ENCODE data around the gene RAB23.
A peak's percentile ranks its signal among the peaks of the same experiment; 100 is the strongest.

The RAB23 gene

DNA sequence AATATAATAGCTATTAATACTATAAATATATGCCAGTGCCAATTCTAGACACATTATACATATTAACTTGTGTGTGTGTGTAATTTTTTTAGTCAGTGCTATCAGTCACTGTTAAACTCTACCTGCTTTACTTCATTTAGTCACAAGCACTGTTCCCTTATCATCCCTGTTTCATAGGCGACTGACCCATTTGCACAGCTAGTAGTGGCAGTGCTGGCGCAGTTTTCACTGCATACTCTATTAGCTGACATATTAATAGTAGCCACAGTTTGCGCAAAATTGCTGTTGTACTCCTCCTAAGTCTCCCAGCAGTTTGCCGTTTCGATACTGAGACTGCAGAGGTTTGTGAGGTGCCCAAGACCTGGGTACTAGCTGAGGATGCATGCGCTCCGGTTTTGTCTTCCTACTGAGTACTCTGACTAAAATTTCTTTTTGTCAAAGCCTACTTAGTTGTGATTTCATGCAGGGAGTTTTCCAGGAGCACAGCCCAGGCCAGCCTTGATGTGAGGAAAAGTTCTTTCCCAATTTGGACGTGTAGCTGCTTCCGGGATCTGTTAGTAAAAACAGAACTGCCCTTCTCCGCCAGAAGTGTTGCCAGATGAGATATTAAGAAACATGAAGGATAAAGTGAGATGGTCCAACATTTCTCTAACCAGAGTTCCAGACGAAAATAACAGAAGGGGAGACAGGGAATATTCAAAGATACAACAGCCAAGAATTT is 44.4 kb downstream of the RAB23 start:
- DNase-seq = no peak

DNA sequence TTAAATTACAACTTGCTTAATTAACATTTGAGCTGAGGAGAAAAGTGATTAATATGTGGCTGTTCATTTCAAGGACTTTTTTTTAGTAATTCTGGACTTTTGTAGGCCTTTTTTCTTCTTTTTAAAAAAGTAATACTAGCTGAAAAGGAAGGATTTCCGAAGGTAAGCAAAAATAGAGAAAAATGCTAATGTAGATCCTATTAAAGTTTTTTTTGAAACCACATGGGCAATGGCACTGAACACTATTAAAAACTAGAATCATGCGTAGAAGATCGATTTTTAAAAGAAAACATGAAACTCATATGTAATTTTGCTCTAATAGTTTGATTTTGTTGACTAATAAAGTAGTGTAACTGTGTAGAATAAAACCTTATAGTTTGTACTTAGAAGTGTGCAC is 47.6 kb downstream of the RAB23 start:
- no peak for DNase-seq

DNA sequence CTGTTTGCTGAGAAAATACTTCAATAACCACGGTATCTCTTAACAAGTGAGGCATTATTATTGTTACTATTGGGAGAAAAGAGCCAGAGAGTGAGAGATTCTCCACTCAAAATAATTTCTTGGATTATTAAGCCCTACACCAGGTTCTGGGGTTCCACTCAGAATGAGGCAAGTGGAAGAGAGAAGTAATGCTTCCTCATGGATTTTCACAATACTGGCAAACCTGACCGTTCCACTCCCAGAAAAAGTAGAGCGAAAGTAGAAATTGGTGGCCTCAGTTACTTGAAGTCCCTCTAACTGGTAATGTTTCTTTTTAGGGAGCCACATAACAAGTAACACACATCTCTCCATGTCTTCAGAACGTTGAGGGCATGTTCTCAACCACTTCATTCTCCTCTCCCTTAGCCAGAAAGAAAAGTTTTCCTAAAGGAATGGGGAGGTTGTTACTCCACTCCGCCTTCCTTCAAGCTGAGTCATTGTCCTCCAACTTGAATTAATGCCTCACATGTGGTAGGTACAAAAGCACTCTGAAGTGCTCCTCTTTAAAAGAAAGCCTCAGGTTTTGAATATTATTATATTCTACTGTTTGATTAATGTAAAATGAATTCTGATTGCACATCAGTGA is 48.1 kb downstream of the RAB23 start:
- no peak for DNase-seq

DNA sequence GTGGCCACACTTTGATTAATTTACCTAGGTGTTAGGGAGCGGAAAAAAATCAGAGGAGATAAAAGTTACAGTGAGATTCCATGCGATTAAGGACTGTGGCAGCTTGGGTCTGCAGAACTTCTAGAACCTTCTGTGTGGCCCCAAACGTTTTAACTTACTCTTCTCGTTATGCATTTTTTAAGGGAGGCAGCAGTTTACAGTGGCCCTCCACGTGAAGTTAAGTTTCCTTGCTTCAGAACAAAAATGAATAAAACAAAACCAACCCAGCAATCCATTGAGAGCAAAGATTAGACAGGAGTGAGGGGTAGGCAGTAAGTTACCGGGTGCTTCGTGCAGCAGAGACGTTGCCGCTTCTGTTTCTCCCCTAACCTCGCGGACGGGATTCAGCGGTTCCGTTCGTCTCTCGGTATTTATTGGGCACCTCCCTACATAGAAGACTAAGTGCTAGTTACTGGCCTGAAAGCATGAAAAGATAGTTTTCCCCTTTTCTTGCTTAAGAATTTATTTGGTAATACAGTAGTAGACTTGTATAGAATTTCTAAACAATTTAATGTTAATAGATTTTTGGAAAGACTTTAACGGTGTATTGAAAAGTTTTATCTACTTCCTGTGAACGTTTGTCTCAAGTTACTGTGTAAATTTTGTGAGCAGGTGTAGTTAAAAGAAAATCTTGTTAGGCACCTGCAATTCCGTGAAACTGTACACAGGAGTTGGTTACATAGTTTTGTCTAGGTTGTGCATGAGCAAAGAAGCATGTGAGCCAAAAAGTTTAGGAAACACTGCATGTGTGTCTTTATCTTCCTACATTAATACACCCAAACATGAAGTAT is 48.8 kb downstream of the RAB23 start:
- DNase-seq = no peak

DNA sequence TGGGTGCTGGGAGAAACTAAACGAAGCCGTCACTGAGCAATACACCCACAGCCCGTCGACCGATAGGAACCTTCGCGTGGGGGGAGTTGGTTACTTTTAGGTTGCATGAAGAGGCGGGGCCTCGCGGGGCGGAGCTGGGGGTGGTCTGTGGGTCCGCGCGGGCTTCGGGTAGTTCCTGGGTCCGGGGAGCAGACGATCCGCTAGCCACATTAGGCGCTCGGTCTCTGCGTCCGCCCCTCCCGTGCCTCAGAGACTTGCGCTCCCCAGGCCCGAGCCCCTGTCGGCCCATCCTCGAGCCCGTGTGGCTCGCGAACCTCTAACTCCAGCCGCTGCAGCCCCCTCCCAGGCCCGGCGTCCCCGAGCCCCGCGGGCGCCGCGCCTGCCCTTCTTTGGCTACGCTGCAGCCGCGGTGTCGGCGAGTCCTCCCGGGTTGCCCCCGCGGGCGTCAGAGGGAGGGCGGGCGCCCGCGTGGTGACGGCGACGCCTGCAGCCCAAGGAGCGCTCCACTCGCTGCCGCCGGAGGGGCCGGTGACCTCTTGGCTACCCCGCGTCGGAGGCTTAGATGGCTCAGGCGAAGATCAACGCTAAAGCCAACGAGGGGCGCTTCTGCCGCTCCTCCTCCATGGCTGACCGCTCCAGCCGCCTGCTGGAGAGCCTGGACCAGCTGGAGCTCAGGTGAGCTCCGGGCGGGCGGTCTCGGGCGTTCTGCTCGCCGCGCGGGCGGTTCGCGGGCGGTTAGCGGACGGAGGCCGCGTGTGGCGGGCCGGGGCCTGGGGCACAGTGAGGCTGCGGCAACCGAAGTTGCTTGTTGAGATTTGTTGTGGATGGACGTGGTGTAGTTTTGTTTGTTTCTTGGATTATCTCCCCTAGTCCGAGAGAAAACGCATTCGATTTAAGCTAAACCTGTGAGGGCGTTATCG is 49.7 kb downstream of the RAB23 start, which contains the start of gene BAG2:
BAG2 (plus strand) TSS at position 191 of the 920 bp plus-strand sequence; CDS start at position 563, 372 bp downstream.
- DNase-seq = peak; percentile 58

DNA sequence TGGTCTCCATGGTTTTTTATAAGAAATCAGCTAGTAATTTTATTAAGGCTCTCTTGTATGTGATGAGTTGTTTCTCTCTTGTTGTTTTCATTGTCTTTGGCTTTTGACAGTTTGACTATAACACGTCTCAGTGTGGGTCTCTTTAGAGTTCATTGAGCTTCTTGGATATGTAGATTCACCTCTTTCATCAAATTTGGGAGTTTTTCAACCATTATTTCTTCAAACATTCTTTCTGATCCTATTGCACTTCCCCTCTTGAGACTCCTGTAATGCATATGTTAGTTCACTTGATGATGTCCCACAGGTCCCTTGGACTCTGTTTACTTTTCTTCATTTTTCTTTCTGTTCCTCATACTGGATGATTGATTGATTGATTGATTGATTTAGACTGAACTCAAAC is 57.0 kb downstream of the RAB23 start:
- no peak for DNase-seq

DNA sequence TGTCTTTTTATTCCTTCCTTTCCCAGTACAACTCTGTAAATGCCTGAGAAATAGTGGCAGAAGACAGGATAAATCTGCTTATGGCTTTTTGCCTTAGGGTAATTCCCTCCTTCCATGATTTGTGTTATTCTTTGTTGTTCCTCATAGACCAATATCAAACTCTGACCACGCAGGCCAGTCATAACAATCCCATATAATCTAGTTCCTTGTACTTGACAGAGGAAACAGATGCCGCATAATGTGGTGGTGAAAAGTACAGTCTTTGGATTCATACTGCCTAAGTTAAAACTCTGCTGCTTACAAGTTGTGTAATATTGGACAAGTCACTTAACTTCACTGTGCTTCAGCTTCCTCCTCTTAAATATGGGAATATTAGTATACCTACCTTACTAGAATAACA is 58.2 kb downstream of the RAB23 start:
- no peak for DNase-seq

DNA sequence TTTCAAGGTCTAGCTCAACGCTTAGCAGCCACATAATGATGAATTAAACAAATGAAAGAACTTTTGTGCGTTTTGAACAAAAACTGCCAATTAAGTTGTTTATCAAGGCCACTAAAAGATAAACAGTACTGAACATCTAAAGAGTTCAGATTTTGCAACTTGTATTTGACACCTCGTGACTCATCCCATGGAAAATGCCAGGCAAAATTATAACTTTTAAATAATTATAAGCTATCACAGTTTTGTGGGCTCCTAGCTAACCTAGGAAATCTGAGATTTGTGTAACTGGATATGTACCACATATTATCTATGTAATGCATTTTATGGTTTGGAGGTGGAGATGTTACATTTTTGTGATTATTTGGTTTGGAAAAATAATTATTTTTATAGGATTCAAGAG is 59.6 kb downstream of the RAB23 start:
- no peak for DNase-seq

DNA sequence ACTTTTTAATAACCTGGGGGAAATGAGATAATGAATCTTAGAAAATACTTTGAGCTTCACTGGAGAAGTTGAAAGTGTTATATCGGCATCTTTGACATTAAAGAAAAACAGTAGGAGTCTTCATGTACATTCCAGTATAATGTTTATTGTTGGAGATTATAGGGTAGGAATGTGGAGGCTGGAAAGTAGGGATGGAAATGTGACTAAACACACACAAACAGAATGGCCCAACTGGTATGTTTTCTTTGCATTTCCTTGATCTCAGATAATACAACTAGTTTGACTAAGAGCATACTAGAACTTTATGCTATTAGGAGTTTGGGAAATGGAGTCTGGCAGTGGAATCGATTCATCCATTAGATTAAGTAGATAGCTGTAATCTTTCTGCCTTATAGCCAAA is 60.1 kb downstream of the RAB23 start:
- DNase-seq = no peak

DNA sequence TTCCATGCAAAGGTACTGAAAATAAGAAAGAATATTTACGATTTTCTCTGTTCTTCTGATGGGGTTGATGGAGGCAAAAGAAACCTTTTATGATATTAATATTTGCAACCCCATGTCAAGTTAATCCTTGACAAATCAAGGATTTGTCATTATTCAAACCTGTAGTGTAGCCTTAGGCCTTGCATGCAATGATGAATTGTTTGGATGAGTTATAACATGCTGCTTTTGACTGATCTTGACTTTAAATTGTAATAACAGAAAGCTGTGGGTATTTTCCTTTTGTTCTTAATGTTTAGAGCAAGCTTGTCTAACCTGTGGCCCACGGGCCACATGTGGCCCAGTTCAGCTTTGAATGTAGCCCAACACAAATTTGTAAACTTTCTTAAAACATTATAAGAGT is 63.0 kb downstream of the RAB23 start:
- no peak for DNase-seq

DNA sequence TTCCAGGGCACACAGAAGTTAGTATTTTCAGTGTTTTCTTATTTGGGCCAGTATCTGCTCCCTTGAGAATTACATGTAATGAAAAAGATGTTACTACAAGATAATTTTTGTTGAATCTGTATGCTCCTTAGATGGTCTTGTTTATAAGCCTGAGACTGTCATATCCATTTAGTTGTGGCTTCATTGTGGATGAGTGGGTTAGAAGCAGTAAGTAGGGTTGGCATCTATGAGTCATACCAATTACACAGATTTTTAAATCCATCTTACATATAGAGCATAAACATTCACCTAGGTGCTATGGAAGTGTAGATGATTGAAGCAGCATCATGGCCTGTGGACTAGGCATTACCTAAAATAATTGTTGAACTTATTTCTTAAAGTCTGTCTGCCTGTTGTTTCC is 63.4 kb downstream of the RAB23 start:
- no peak for DNase-seq

DNA sequence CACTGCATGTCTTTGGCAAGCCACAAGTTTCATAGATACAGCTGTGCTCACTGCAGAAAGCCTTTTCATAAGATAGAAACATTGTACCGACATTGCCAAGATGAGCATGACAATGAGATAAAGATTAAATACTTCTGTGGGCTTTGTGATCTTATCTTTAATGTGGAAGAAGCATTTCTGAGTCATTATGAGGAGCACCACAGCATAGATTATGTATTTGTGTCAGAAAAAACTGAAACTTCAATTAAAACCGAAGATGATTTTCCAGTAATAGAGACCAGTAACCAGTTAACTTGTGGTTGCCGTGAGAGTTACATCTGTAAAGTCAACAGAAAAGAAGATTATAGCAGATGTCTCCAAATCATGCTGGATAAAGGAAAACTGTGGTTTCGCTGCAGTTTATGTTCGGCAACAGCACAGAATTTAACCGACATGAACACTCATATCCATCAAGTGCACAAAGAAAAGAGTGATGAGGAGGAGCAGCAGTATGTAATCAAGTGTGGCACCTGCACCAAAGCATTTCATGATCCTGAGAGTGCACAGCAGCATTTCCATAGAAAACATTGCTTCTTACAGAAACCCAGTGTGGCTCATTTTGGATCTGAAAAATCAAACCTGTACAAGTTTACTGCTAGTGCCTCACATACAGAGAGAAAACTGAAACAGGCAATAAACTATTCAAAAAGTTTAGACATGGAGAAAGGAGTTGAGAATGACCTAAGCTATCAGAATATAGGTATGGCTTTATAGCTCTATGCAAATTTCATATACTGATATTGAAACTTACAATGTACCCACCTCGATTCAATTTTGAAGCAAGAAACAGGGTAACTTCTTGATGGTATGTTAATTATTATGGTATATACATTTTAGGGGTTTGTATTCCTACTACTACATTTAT is 73.9 kb downstream of the RAB23 start:
- DNase-seq = no peak

DNA sequence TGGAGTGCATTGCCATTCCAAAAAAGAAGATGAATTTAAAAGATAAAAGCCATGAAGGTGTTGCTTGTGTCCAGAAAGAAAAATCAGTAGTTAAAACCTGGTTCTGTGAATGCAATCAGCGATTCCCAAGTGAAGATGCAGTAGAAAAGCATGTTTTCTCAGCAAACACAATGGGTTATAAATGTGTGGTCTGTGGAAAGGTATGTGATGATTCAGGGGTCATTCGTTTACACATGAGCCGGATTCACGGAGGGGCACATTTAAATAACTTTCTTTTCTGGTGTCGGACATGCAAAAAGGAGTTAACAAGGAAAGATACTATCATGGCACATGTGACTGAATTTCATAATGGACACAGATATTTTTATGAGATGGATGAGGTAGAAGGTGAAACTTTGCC is 74.7 kb downstream of the RAB23 start:
- no peak for DNase-seq

DNA sequence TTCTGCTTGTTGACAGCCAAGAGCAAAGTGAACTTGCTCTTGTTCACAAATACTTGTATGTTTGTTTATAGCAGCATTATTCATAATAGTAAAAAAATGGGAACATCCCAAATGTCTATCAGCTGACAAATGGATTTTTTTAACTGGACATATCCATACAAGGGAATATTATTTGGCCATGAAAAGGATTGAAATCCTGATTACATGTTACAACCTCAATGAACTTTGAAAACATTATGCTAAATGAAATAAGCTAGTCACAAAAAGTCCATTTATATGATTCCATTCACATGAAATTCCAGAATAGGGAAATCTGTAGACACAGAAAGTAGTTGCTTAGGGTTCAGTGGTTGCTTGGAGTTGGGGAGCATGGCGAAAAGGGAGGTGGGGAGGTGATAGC is 78.4 kb downstream of the RAB23 start:
- no peak for DNase-seq

DNA sequence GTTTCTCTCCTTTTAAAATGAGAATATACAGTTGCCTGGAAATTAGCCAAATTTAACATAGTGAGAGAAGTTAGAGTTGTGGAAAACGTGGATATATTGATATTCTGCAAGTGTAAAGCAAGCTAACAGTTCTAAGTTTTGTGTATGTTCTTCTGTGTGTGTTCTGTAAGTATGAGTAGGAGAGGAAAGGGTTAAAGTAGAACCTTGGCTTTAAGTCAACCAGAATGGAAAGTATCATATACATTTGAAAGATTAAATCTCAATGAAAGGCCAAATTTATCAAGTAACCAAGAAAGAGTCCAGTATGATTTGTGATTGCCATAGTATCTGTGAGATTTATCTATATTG is 80.0 kb downstream of the RAB23 start:
- no peak for DNase-seq

DNA sequence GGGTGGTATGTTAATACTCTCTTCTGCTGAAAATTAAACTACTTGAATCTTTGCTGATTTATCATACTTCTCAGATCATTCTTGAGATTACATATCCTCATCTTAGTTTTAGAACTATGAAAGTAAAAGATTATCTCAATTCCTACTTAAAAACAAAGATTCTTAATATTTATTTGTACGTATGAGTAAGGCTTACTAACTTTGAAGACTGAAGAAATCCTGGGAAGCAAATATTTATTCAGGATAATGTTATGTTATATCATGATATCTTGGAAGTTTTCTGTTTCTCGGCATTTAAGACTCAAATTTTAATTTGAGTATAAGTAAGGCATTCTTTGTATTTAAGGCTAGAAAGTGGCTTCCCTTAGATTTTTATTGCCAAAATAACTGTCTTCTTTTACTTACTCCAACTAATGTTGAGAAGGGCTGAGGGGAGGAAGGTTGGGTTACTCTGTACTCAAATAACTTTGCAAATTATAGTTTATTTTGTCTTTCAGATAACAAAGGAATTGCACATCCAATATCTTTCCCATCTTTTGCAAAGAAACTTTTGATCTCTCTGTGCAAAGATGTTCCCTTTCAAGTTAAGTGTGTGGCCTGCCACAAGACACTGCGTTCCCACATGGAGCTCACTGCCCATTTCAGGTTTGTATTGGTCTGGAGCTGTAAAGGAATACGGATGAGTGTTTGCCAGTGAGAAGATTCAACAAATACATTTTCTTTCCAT is 80.5 kb downstream of the RAB23 start:
- no peak for DNase-seq

DNA sequence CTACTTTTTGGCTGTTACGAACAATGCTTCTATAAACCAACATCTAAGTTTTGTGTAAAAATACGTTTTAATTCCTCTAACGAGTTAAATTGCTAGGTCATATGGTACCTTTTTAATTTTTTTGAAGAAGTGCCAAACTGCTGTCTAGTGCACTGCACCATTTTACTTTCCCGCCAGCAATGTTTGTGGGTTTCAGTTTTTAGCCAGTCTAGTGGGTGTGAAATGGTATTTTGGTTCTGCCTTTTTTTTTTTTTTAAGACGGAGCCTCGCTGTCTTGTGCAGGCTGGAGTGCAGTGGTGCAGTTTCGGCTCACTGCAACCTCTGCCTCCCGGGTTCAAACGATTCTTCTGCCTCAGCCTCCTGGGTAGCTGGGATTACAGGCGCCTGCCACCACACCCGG is 84.1 kb downstream of the RAB23 start:
- no peak for DNase-seq

DNA sequence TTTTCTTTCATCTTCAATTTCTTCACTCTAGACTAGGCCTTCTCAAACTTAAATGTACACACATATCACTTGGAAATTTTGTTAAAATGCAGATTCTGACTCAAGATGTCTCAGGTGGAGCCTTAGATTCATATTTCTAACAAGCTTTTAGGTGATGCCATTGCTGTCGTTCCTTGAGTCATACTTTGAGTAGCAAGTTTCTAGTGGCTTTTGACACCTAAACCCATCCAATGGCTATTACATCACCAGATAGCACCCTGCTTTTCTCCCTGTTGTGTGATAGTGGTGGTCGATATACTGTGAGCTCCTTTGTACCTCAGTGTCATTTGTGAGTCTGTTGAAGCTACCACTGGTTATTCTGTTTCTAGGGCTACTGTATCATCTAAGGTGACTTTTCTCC is 84.8 kb downstream of the RAB23 start:
- DNase-seq = no peak

All from NCI-H1048 (cell line).